HG03520 (cell line): Measurements from ENCODE around the gene PRRT2.
"Not testable (repeated sequence)": the region's sequence is repeated elsewhere in the genome, so short reads cannot be mapped to it uniquely, and the experiment has no call there.

ENCODE experiments used
- ATAC-seq: cut with Tn5 transposase; IDR thresholded peaks from one replicate; pipeline ENCODE4 v1.9.1; 2021; ENCODE audit warnings: mild to moderate bottlenecking, moderate library complexity; ENCODE audit not compliant: unreplicated experiment

Gene PRRT2

DNA sequence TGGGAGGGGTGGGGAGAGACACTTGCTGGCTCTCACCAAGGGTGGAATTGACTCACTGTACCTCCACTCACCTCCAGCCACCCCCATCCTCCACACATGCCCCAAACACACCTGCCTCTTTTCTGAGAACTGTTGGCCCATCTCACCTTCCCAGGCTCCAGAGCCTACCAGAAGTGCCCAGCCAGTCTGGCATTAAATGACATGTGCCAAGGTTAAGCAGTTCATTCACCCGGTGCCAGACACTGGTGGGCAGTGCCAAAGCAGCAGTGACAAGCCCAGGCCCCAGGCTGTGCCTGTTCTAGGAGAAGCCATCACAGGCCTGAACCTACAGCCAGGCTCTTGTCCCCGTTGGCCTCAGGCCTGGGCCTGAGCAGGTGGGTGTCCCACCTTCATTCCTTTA lies 19.5 kb downstream of the PRRT2 start:
- no peak for ATAC-seq

DNA sequence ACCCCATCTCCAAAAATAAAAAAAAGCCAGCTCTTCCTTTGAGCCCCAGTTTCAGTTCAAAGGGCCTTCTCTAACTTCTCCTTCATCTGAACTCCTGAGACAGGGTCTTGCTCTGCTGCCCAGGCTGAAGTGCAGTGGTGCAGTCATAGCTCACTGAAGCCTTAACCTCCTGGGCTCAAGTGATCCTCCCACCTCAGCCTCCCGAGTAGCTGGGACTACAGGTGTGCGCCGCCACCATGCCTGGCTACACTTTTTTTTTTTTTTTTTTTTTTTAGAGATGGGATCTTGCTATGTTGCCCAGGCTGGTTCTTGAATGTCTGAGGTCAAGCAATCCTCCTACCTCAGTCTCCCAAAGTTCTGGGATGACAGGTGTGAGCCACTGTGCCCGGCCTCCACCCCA lies 21.2 kb downstream of the PRRT2 start:
- ATAC-seq = not testable (repeated sequence)

DNA sequence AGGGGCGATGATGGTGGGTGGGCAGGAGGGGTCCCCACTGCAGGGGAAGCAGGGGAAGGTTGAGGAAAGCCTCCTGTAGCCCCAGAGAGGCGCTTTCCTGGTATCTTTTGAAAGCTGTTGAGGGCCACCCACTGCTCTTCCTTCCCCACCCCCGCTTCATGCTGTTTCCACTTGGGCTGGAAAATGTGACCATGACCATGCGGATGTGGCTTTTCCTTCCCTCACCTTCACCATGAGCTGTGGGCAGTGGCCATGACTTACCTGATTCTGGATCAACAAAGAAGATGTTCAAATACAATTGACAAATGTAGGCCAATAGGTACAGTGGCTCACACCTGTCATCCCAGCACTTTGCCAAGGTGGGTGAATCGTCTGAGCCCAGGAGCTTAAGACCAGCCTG lies 22.1 kb downstream of the PRRT2 start:
- ATAC-seq = no peak

DNA sequence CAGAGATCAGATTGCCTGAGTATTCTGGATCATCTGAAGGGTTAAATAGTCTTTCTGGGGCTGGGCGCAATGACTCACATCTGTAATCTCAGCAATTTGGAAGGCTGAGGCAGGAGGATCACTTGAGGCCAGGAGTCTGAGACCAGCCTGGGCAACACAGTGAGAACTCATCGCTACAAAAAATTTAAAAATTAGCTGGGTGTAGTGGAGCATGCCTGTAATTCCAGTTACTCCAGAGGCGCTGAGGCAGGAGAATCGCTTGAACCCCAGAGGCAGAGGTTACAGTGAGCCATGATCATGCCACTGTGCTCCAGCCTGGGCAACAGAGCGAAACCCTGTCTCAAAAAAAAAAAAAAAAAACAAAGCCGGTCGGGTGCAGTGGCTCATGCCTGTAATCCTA lies 23.9 kb downstream of the PRRT2 start:
- ATAC-seq = no peak

DNA sequence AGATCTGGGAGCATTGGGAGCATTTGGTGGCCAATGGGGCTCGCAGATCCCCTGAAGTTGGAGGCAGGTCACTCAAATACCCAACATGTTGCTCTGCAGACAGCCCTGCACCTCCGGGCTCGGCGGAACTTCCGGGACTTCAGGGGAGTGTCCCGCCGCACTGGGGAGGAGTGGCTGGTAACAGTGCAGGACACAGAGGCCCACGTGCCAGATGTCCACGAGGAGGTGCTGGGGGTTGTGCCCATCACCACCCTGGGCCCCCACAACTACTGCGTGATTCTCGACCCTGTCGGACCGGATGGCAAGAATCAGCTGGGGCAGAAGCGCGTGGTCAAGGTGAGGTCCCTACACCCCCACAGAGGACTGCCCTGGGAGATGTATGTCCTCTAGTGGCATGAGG lies 24.6 kb downstream of the PRRT2 start:
- no peak for ATAC-seq

DNA sequence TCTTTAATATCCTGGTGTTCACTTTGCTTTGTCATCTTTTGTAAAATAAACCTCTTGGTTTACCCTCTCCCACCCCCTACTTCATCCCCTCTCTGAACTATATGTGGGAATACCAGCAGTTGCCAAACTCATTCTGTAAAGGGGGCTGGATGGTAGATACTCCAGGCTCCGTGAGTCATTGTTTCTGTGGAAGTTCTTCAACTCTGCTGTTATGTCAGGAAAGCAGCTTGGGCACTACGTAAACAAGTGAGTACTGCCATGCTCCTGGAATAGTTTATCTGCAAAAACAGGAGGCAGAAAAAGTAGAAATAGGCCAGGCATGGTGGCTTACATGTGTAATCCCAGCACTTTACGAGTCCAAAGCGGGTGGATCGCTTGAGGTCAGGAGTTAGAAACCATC lies 25.8 kb downstream of the PRRT2 start:
- ATAC-seq = no peak

DNA sequence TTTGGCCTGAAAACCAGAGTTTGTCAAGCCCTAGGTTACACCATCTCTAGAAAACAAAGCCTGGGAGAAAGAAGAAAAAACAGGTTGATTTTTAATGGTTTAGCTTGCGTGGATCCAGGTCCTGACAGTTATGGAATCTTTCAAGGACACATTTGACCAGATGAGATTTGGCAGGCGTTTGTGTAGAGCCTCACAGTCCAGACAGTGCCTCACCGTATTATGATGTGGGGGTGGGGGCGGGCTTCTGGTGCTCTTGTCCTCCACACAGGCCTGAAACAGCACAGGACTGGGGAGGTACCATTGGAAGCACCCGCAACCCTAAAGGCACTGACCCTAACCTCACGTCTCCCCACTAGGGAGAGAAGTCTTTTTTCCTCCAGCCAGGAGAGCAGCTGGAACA lies 27.8 kb downstream of the PRRT2 start:
- ATAC-seq = no peak

DNA sequence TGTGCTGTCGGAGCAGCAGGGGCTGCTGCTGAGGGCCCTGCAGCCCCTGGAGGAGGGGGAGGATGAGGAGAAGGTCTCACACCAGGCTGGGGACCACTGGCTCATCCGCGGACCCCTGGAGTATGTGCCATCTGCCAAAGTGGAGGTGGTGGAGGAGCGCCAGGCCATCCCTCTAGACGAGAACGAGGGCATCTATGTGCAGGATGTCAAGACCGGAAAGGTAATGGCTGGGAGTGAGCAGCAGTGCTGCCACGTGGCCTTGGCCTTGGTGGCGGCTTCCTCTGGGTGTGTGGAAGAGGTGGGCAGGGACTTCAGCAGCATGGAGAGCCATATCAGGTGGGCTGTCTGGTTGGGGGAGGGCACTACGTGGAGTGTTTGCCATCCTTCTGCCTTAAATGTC lies 28.2 kb downstream of the PRRT2 start:
- no peak for ATAC-seq

DNA sequence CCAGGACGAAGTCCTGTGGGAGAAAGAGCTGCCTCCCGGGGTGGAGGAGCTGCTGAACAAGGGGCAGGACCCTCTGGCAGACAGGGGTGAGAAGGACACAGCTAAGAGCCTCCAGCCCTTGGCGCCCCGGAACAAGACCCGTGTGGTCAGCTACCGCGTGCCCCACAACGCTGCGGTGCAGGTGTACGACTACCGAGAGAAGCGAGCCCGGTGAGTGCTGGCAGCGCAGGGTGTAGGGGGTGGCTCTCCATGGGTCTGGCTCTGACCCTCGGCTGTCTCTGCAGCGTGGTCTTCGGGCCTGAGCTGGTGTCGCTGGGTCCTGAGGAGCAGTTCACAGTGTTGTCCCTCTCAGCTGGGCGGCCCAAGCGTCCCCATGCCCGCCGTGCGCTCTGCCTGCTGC lies 29.6 kb downstream of the PRRT2 start:
- no peak for ATAC-seq

DNA sequence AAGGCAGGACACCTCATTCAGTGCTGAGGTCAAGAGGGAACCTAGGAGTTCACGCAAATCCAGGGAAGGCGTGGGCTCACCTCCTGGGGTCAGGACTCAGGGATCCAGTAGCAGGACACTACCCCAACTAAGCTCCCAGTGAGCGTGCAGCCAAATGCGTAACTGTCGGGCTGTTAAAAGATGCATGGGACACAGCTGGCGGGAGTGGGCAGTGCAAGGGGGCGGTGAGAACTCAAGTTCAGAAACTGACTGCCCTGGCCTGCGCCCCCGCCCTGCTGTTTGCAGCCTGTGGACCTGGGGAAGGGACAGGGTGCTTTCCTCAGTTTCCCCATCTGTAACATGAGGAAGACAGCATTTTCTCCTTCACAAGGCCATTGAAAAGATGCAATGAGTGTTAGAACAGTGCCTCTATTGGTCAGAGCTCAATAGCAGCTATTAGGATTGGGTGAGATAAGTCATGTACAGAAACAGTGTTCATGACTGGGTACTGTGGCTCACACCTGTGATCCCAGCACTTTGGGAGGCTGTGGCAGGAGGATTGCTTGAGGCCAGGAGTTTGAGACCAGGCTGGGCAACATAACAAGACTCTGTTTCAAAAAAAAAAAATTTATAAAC lies 30.8 kb downstream of the PRRT2 start:
- ATAC-seq = no peak

DNA sequence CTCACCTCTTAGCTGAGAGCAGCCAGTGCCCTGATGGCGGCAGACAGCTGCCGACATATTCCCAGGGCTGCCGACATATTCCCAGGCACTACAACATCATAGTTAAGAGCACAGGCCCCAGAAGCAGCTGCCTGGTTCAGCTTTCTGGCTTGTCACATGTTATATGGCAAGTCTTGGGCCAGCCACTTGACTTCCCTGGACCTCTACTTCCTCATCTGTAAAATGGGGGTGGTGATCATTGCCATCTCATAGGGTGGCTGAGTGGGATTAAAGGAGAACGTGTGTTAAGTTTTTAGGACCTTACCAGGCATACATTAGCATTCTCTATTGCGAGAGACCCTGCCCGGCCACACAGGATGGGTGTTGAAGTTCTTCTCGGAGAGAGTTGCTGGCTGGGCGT lies 31.9 kb downstream of the PRRT2 start:
- ATAC-seq = no peak

DNA sequence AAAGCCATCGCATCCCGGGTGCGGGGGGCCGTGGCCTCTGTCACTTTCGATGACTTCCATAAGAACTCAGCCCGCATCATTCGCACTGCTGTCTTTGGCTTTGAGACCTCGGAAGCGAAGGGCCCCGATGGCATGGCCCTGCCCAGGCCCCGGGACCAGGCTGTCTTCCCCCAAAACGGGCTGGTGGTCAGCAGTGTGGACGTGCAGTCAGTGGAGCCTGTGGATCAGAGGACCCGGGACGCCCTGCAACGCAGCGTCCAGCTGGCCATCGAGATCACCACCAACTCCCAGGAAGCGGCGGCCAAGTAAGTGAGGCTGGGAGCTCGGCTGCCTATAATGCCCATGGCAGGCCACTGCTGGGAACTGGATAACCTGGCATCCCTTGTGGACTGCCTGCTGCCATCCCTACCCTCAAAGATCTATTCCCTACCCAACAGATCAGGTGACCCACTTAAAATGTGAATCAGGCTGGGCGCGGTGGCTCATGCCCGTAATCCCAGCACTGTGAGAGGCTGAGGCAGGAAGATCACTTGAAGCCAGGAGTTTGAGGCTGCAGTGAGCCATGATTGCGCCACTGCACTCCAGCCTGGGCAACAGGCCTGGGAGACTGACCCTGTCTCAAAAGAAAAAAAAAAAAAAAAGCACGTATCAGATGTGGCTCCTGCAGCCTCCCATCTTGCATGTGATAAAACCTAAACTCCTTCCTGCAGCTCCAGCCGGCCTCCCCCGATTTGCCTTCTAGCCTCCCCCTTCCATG lies 32.8 kb downstream of the PRRT2 start:
- no peak for ATAC-seq

DNA sequence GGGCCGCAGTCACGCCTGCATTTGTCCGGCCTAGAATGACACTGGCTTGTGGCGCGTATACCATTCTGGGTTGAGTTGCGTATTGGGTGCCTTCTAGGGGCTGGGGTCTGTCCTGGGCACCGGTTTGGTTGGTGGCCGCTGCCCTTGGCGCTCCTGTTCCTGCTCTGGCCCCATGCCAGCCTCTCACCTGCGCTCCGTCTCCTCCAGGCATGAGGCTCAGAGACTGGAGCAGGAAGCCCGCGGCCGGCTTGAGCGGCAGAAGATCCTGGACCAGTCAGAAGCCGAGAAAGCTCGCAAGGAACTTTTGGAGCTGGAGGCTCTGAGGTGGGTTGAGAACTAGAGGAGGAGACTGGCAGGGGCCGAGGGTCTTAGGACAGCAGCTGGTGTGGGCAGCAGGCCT lies 33.7 kb downstream of the PRRT2 start:
- no peak for ATAC-seq

DNA sequence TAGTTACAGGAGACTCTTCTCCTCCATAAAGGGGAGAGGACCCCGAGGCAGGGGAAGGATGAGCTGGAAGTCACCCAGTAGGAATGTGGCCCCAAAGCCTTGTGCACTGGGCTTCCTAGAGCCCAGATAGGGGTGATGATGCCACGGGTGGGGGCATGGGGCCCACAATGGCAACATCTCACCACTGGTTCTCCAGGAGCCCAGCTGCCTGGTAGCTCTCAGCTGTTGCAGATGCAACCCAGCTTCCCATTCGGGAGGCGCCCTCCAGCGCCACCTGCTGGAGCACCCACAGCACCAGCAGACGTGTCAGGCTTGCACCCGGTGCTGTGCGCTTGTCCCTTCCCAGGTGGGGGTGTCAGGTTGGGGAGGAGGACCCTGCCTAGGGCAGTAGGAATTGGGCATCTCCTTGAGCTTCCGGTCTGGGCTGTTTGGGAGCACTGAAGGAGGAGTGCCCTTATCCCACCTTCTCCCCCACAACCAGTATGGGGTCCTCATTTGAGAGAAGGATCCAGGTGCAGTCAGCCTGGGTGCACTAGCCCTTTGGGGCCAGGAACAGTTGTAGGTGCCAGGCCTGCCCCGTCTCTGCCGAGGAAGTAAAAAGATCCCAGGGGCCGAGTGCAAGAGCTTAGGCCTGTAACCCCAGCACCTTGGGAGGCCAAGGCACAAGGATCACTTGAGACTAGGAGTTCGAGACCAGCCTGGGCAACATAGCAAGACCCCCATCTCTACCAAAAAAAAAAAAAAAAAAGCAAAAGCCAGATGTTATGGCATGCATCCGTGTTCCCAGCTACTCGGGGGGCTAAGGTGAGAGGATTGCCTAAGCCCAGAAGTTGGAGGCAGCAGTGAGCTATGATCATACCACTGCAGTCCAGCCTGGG lies 36.7 kb downstream of the PRRT2 start:
- ATAC-seq = no peak

DNA sequence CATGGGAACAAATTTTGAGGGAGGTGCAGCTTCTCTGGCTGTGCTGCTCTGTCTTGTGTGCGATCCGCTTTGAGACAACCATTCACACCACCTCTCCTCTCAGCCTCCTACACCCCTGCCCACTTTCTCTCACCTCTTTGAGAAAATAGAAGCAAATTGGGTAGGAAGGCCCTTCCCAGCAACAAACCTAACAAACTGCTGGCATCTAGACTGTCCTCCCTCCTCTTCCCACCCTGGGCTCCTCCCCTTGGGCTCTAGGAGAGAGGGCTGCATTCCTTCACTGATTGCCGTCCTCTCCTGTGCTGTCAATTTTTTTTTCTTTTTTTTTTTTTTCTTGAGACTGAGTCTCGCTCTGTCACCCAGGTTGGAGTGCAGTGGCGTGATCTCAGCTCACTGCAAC lies 37.5 kb downstream of the PRRT2 start:
- ATAC-seq = no peak

DNA sequence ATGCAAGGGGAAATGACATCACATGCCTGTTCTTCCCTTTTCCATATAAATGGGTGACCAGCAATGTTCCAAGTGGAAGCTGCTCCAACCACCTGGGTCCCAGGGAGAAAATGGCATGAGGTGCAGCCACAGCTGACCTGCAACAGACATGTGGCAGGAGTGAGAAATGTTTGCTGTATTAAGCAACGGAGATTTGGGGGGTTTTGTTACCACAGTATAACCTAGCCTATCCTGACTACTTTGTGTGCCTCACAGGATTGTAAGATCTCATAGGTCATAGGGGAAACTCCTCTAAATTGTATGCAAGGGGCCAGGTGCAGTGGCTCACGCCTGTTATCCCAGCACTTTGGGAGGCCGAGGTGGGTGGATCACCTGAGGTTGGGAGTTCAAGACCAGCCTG lies 39.0 kb downstream of the PRRT2 start:
- ATAC-seq = no peak

DNA sequence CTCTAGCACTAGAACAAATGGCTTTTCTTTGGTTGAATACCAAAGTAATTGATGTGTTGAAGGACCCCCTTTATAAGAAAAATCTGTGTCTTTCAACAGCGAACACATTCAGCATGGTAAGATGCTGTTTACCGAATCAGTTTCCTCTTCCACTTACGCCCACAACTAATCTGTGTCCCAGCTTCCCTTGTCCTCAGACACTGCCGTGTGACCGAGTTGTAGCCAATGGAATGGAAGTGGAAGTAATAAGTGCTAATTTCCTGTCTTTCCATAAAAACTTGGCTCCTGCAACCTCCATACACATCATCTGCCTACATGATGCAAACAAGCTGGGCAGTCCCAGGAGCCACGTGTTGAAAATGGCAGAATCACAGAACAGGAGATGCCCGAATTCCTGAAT lies 40.7 kb downstream of the PRRT2 start:
- ATAC-seq = no peak

DNA sequence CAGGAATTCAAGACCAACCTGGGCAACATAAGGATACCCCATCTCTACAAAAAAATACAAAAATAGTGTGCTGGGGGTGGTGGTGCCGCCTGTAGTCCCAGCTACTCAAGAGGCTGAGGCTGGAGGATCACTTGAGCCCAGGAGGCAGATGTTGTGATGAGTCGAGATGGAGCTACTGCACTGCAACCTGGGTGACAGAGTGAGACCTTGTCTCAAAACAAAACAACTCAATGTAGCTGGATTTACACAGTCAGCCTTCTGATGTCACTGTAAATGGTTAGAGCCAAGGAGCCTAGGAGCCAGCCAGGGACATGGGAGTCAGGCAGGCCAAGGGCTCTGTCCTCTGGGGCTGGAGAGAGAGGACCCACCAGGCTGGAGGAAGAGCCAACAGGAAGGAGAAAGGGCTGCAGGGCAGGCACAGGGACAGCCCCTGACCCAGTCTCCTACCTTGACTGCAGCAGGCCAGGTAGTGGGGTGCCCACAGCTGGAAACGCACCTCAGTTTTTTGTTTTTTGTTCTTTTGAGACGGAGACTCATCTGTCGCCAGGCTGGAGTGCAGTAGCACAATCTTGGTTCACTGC lies 42.6 kb downstream of the PRRT2 start:
- ATAC-seq = no peak

DNA sequence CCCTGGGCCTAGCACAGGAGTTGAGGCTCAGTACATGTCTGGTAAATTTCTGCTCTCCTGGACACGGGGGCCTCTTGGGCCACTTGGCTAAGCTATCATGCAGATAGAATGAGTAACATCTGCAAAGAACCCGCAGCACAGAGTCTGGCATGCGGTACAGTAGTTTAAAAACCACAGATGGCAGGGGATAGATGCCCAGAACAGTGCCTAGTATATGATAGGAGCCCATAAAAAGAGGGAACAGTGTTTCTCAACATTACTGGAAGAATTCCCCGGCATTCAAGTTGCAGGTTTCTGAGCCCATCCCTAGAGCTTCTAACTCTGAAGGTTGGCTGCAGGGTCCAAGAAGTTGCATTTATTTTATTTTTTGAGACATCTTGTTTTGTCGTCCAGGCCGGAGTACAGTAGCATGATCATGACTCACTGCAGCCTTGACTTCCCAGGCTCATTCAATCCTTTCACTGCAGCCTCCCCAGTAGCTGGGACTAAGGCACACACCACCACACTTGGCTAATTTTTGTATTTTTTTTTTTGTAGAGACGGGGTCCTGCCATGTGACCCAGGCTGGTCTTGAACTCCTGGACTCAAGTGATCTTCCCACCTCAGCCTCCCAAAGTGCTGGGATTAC lies 45.3 kb downstream of the PRRT2 start:
- no peak for ATAC-seq

DNA sequence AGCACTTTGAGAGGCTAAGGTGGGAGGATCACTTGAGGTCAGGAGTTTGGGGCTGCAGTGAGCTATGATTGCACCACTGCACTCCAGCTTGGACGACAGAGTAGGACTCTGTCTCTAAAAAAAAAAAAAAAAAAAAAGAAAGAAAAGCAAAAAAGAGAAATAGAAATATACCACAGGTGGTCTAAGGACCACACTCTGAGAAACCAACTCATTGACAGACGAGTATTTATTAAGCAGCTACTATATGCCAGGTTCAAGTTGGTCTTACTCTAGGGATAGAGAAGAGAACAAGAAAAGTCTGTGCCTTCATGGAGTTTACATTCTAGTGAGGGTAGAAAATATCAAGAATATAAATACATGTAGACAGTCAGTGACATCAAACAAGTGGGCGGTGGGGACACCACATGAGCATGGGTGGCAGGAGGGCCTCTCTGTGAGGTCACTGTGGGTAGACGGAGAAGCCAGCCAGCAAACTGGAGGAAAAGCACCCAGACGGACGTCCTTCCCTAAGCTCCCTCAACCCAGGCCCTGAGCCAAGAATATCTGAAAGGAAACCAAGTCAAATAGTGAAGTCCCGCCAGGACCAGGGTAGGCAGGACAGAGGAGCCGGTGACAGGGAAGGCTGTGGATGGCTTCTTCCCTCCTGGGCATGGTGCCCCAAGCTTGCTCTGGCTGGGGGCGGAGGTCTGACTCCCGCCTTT lies 46.3 kb downstream of the PRRT2 start:
- no peak for ATAC-seq

DNA sequence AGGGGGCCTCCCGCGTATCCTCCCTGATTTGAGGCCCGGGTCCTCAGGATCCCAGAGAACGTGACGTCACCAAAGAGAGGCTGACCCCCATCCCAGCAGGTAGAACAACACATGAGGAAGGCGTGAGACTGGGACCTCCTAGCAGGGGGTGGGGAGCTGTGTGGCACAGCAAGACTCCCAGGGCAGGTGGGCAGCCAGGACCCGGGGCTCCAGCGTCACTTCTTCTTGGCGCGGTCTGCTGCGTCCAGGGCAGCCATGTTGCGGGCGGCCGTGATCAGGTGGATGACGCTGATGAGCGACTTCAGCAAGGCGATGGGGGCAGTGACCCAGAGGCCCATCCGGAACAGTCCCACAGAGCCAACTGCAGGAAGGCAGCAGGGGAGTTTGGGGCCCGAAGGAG lies 47.0 kb downstream of the PRRT2 start:
- ATAC-seq = no peak
